ENCODE results near the gene CALML5.

The CALML5 gene

GRCh38 chr10:5522913-5523560, 23.7 kb upstream of the CALML5 start:
- intact Hi-C loops (cut with DNase I), result no loop called here
- peak in 2 of 10 donors; percentile 1 to 63 for DNase-seq

DNA sequence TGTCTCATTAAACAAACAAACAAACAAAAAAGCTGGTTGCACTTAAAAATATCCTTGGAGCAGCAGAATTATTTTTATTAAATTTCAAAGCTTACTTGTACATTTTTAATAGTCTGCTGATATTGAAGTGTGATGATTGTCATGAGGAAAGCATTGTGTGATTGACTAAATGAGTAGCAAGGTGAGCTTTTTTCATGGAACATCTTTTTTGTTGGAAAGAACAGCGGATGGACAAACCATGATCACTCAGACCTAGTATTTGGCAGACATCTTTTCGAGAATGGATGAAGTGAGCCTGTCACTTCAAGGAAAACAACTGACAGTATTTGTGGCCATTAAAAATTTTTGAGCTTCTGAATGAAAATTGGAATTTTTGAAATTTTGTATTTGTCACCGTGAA, 19.7 kb upstream of the CALML5 start:
- no peak for DNase-seq
- intact Hi-C loops (cut with DNase I), result loop anchor here (1.0 kb wide), 1 partner anchor 35 kb away; no protein-coding TSS in a partner anchor

DNA sequence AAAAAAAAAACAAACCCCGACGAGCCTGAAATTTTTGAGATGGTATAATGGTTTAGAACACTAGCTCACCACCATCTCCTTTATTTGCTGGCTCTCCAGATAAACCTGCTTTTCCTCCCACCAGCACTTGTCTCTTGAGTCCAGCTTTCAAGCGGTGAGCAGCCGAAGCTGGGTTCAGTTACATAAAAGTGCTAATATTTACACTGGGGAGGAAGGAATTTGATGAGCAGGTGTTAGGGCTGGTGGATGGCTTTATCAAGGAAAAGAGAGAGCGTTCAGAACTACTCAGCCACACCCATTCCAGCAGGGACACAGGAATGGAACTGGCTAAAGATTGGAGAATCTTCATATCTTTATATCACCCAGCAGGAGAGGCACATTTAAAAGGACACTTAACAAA, 18.8 kb upstream of the CALML5 start:
- intact Hi-C loops (cut with DNase I), result no loop called here
- no peak for DNase-seq

GRCh38 chr10:5517546-5517945, 18.2 kb upstream of the CALML5 start:
- no peak for DNase-seq

DNA sequence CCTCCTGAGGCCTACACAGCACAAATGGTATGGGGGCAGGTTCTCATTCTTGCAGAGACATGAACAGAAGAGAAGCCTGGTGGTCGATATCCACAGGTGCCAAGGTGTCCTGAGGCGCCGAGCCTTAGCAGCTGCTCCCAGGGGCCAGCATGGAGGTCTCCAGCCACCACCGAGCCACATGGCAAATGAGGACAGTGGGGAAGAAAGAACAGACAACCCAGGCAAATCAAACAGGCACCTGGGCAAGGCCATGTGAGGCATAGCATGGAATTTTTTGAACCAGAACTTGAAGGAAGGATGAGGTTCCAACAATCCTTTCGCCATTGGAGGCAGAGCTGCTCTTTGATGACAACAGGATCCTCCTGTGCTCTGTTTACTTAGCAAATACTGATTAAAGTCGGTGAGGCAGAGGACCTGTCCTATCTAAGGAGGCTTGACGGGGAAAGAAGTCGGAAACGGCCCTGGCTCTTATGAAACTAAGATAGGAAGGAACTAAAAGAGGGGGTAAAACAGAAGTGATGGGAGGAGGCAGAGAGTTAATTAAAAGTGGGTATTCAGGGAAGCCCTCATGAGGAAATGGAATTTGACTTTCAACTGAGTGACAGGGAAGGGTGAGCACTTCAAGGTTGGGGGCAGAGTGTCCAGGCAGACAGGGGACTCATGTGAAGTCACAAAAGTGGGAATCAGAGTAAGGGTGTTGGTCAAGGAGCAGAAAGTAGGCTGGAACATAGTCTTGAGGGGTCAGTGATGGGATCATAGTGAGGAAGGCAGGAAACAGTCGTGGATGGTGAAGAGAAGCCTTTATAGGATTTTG, 16.8 kb upstream of the CALML5 start:
- DNase-seq, result peak in 1 of 10 donors; percentile 57

More at GRCh38 chr10:5517546-5517945, 18.2 kb upstream of the CALML5 start:
- intact Hi-C loops (cut with DNase I), result no loop called here

GRCh38 chr10:5514226-5514850, 15.0 kb upstream of the CALML5 start:
- DNase-seq, result peak in 2 of 10 donors; percentile 55 to 56
- intact Hi-C loops (cut with DNase I), result no loop called here

More for the DNA sequence above, 16.8 kb upstream of the CALML5 start:
- intact Hi-C loops (cut with DNase I), result no loop called here

DNA sequence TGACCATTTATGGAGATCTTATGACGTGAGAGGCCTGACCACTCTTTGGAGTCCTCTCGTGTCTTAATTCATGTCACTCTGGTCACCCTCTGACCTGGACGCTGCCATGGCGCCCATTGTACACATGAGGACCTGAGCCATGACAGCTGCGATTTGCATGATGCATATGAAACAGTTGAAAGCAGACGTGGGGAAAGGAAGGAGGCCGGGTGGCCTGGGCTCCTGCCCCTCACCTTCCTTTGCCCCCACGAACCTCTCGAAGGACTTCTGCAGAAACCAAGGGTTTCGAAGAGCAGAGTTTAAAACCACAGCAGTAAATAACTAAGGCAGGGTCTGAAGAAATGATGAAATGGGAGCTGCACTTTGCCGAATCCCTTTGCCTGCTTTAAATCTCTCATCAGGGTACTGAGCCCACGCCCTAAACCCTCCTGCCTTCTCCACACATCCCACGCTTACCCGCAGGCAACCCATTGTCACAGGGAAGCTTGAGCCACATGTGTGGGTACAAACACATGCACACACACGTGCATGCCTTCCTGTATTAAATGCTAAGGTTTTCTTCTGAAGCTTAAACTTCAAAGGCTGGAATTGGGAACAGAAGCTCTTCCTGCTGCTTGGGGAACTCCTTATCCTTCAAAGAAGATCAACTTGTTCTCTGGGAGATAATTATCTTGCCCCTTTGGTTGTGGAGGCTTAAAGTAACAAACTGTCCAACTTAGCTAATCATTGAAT, 13.7 kb upstream of the CALML5 start:
- peak in 5 of 10 donors; percentile 44 to 90 (median 73) for DNase-seq
- intact Hi-C loops (cut with DNase I), result no loop called here

DNA sequence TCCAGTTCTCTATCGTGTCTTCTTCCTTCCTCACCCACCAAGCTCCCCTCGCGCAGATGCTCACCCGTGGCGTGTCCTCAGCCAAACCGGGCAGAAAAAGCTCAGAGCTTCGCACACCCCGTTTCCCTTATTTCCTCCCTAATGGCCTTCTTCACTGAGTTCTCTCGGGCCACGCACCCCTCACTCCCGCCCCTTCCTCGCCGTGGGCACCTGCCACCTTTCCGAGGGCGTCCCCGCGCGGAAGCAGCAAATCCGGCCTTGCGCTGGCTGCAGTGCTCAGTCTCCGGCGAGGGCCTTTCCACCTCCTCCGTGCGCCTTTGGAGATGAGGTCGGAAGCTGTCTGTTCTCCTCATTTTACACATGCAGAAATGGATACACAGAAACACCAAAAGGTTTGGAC, 13.0 kb upstream of the CALML5 start:
- DNase-seq, result peak in 2 of 10 donors; percentile 61 to 76
- intact Hi-C loops (cut with DNase I), result no loop called here

GRCh38 chr10:5511885-5512280, 12.5 kb upstream of the CALML5 start:
- intact Hi-C loops (cut with DNase I), result no loop called here
- peak in 2 of 10 donors; percentile 12 to 72 for DNase-seq

DNA sequence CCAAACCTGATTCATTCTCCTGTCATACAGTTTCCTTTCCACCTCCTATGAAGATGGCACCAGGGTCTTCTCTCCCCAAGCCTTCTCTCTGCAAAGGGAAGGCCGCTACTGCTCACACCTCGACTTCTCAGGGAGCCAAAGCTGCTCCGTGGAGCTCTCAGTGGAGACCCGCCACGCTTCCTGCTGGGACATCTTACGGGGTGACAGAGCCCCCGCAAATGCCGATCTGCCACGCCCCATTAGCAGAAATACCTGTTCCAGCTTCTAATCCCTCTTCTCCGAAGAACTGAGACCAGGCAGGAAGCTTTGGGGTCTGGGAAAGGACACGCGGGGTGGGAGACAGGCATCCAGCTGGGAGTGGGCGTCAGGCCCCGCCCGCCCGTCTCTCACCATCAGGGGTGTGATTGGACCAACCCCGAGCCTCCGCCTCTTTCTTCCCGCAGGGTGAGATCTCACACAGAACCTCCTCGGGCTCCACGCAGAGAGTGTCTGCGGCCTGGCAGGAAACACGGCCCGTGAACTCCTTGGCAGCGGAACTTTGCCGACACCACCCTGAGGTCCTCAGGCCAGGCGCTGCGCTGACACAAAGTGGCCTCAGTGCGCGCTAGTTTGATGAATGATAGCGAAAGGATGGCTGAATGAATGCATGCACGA, 12.0 kb upstream of the CALML5 start:
- DNase-seq, result peak in 2 of 10 donors; percentile 75 to 80
- intact Hi-C loops (cut with DNase I), result no loop called here

DNA sequence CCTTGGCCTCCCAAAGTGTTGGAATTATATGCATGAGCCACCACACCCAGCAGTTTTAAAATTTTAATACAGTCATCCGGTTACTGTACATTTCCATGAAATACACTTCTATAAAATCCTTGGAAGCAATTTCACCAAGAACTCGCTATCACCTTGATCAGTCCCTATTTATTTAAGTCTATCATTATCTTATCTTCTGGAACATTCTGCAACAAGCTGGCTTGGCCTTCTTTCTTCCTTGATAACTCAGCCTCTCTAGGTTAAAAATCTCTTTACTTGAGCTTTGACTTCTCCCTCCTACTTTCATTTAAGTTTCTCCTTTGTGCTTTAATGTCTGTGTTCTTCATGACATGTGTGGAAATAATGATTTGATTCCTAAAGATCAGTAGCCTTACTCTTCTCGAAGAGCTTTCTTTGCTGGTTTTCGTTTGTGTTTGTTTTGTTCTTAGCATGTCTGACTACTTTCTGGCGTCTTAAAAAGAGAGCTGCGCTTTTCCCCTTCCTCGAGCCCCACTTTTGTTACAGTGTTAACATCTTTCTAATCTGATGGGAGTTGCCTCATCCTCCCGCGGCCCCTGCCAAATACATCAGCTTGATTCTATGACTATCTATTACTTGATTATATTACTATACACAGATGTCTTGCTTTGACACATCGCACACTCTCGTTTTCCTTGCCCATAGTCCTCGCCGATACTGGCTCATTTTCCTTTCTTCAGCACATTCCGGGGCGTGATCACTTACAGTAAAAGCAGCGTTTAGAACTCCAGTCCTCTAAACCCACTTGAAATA, 11.1 kb upstream of the CALML5 start:
- intact Hi-C loops (cut with DNase I), result no loop called here
- DNase-seq, result peak in 2 of 10 donors; percentile 2 to 12

DNA sequence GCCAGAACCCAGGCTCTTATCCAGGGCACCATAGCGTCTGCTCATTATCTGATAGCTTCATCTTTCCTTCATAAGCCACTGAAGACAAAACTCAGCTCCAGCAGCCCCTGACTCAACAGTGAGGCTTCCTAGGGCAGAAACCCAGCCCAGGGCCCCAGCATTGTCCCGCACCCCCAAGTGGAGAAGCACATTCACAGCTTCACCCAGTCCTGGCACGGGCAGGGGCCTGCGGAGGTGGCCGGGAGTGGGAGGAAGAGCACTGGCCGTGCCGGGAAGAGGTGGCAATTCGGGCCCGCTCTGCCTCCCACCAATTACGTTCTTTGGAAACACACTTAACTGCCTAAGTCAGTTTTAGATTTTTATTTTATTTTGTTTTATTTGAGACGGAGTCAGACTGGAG, 10.3 kb upstream of the CALML5 start:
- DNase-seq, result peak in 2 of 10 donors; percentile 59 to 74
- intact Hi-C loops (cut with DNase I), result no loop called here

DNA sequence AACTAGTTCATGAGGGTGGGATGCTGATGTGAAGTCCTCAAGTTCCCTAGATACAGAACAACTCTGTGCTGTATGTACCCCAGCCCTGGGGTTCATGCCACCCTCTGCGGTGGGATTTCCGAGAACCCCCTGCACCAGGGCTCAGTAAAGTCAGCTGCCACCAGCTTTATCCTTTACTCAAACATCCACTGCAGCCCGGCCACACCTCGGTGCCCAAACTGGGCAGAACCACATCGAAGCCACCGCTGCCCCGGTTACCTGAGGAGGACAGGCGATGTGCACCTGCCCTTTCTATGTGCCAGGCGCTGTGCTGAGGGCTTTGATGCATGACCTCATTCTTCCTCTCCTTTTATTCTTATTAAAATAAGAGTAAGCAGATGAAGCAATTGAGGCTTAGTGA, 9.9 kb upstream of the CALML5 start:
- DNase-seq, result peak in 2 of 10 donors; percentile 46 to 64
- intact Hi-C loops (cut with DNase I), result no loop called here

DNA sequence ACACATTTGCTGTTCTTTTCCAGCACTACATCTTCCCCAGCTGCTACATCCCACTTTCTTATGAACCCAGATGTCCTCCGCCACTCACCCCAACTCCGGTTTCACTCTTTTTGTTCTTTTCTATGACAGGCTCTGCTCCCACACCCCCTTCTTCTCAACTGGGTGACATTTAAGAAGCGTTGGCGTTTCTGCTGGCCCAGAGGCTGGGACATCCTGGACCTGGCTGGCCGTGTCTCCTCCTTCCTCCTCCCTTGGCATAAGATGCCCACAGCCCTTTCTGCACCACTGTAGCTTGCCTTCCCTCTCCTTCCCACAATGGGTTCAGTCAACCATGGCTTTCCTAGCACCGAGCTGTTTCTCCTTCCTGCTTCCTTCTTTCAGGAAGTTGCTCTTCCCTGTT, 9.4 kb upstream of the CALML5 start:
- intact Hi-C loops (cut with DNase I), result no loop called here
- DNase-seq, result peak in 2 of 10 donors; percentile 57 to 67

DNA sequence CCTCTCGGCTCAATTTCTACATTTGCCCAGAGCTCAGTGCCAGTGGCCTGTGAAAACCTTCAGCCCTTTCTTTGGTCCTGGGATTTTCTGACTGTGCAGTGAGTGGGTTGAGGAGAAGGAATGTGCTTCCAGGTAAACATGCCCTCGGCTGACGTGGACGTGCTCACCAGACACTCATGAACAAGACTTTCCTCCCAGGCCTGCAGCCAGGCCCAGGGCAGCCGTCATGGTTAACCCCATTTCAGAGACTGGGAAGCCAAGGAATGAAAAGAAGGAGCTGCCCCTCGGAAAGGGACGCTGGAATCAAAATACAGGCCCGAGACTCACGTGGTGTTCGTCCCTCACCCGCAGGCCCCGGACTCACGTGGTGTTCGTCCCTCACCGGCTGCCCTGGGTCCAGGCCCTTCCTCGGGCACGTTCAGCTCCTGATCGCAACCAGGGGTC, 8.8 kb upstream of the CALML5 start:
- peak in 2 of 10 donors; percentile 55 to 75 for DNase-seq
- intact Hi-C loops (cut with DNase I), result no loop called here

- DNase-seq, result peak in 2 of 10 donors; percentile 59 to 78
- intact Hi-C loops (cut with DNase I), result no loop called here
Observed at GRCh38 chr10:5507649-5508131, 8.3 kb upstream of the CALML5 start.

DNA sequence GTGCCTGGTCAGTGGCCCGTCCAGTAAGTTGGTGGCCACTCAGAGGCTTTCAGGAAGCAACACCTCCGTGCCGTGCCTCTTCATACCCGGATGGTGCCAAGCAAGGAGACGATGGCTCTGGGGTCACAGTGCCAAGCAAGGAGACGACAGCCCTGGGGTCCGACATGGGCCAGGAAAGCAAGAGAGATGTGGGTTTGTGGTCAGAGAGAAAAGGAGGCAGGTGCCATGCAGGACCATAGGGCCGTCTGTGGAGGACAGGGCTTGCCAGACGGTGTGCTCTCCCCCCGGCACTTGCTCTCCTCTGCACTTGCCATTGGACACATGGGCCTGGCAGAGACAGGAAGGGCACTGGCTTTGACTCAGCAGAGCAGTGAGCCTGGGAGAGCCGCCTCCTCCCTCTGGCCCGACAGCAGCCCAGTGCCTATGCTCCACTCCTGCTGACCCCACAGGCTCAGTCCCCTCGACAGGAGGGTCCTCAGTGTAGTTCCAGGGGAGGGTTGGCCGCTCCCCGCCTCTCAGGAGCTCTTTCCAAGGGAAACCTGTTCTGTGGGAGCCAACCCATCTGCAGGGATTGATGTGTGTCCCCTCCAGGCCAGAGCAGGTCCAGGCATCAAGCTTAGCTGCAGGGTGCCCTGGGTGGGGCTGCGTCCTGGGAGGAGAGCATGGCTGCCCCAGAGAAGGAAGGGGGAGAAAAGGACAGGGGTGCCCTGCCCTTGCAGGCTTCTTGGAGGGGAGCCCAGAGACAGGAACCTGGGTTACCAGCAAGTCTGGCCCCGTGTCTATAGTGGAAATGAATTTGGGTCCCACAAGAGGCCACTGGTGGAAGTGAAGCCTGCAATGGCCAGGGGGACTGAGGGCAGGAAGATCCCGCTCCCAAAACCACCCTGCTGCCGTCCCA, 7.6 kb upstream of the CALML5 start:
- peak in 2 of 10 donors; percentile 61 to 77 for DNase-seq
- intact Hi-C loops (cut with DNase I), result no loop called here

DNA sequence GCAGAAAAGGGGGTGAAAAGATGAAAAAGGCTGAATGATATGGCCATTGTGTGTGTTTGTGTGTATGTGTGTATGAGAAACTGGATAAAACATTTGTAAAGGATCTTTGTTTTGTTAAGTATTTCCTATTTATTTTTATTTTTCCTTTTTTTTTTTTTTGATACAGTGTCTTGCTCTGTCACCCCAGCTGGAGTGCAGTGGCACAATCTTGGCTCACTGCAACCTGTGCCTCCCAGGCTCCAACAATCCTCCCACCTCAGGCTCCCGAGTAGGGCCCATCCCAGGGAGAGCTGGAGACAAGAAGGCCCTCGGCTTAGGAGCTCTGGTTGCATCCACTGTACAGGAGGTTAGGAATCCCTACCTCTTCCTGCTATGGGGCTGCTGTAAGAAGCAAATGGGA, 6.9 kb upstream of the CALML5 start:
- peak in 2 of 10 donors; percentile 25 to 71 for DNase-seq
- intact Hi-C loops (cut with DNase I), result no loop called here

Data from posterior cingulate gyrus (tissue), 11 donors.